OCI-LY1 (cell line): ENCODE results near the gene CLEC16A.
A peak's percentile ranks its signal among the peaks of the same experiment; 100 is the strongest.
"Not testable (repeated sequence)": the region's sequence is repeated elsewhere in the genome, so short reads cannot be mapped to it uniquely, and the experiment has no call there.

ENCODE experiments used
- H2AFZ ChIP-seq: fragments of 200-600 bp; sonication (generic), shearing (Covaris generic); 2 replicates; pipeline ENCODE4 v1.6.0; 2014; ENCODE audit warnings: antibody characterized with exemption, mild to moderate bottlenecking, low read length
- H3F3A ChIP-seq: fragments of 200-600 bp; sonication (generic), shearing (Covaris generic); 2 replicates; pipeline ENCODE4 v1.6.0; 2014; ENCODE audit warnings: mild to moderate bottlenecking, antibody characterized with exemption, low read length, moderate library complexity; ENCODE audit not compliant: insufficient read depth
- H3K27ac ChIP-seq: fragments of 200-600 bp; sonication (generic); 2 replicates; pipeline ENCODE4 v1.5.1; 2014; ENCODE audit warnings: low read length, mixed run types, mild to moderate bottlenecking, low read depth; ENCODE audit not compliant: poor library complexity, severe bottlenecking
- H3K27me3 ChIP-seq: fragments of 200-600 bp; sonication (generic); 2 replicates; pipeline ENCODE4 v1.6.0; 2014; ENCODE audit warnings: antibody characterized with exemption, mild to moderate bottlenecking, low read length, moderate library complexity; ENCODE audit not compliant: insufficient read depth
- H3K36me3 ChIP-seq: fragments of 200-600 bp; sonication (generic); 2 replicates; pipeline ENCODE4 v1.6.1; 2014; ENCODE audit warnings: mild to moderate bottlenecking, antibody characterized with exemption, low read length, moderate library complexity, mixed read lengths; ENCODE audit not compliant: insufficient read depth
- H3K4me1 ChIP-seq: fragments of 200-600 bp; sonication (generic); 2 replicates; pipeline ENCODE4 v1.5.1; 2014; ENCODE audit warnings: mild to moderate bottlenecking, low read length, moderate library complexity; ENCODE audit not compliant: insufficient read depth, severe bottlenecking
- H3K4me2 ChIP-seq: fragments of 200-600 bp; sonication (generic), shearing (Covaris generic); 2 replicates; pipeline ENCODE4 v1.6.1; 2014; ENCODE audit warnings: low read length
- H3K4me3 ChIP-seq: fragments of 200-600 bp; sonication (generic); 2 replicates; pipeline ENCODE4 v1.5.1; 2014; ENCODE audit warnings: low read length, low read depth, mild to moderate bottlenecking, mixed read lengths; ENCODE audit not compliant: poor library complexity, severe bottlenecking
- H3K79me2 ChIP-seq: fragments of 200-600 bp; shearing (Covaris generic); 2 replicates; pipeline ENCODE4 v1.6.1; 2016; ENCODE audit warnings: mixed run types, low read length, mixed read lengths; ENCODE audit not compliant: insufficient read depth
- H3K9ac ChIP-seq: fragments of 200-600 bp; sonication (generic), shearing (Covaris generic); 2 replicates; pipeline ENCODE4 v1.6.1; 2014; ENCODE audit warnings: mild to moderate bottlenecking, low read length, mixed read lengths
- H3K9me2 ChIP-seq: fragments of 200-600 bp; sonication (generic), shearing (Covaris generic); 2 replicates; pipeline ENCODE4 v1.6.1; 2014; ENCODE audit warnings: low read depth, mild to moderate bottlenecking, low read length, mixed read lengths
- H3K9me3 ChIP-seq: fragments of 200-600 bp; shearing (Covaris generic); 2 replicates; pipeline ENCODE4 v1.6.1; 2014; ENCODE audit warnings: low read length, mixed read lengths
- H4K20me1 ChIP-seq: fragments of 200-600 bp; sonication (generic), shearing (Covaris generic); 2 replicates; pipeline ENCODE4 v1.6.0; 2016; ENCODE audit warnings: mild to moderate bottlenecking, low read length; ENCODE audit not compliant: insufficient read depth
- EZH2 ChIP-seq: fragments of 200-600 bp; sonication (generic), shearing (Covaris generic); IDR thresholded peaks from 2 replicates; pipeline ENCODE4 v1.8.0; 2017; ENCODE audit warnings: borderline replicate concordance, mixed run types, mild to moderate bottlenecking, antibody characterized with exemption, low read length, moderate library complexity, mixed read lengths
- TF ChIP-seq, protein P1 (sequence below): fragments of 200-600 bp; sonication (generic), shearing (Covaris generic); IDR thresholded peaks from 2 replicates; pipeline ENCODE4 v1.5.1; 2017; ENCODE audit warnings: mild to moderate bottlenecking, antibody characterized with exemption, low read length, moderate library complexity, mixed read lengths

Gene CLEC16A

DNA sequence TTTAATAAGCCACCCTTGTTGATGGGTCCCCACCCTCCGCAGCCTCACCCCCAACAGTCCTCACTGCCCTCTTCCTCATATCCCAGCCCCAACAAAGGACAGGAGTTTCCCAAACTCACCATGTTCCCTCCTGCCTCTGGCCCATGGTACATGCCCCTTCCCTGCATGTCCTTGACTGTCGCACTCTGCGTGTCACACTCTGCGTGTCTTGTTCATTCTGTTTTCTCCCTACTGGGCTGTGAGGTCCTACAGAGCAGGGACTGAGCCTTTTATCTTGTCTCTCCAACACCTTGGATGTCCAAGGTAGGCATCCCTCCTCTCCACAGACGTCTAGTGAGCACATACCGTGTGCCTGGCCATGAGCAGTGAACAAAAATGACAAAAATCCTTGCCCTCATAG, 156.9 kb downstream of the CLEC16A start:
- Histone ChIP-seq H4K20me1 (no peaks in the 10 kb centered on the region), H3K9me3 (no peaks in the 10 kb centered on the region), H3K79me2 (no peaks in the 10 kb centered on the region), H3K4me2 (peak overlapping the region; percentile 71), H3K27ac (peak overlapping the region; percentile 97), H3K9me2 (no peaks in the 10 kb centered on the region), H2AFZ (no peak overlapping the region), H3K27me3 (no peaks in the 10 kb centered on the region), H3K4me1 (peaks cover 73% of the 10 kb centered on the region), H3K9ac (peak overlapping the region; percentile 76), H3K4me3 (peak overlapping the region; percentile 56), H3K36me3 (no peaks in the 10 kb centered on the region), H3F3A (no peaks in the 10 kb centered on the region)
- TF ChIP-seq EZH2: no peak
- TF ChIP-seq, protein P1, sequence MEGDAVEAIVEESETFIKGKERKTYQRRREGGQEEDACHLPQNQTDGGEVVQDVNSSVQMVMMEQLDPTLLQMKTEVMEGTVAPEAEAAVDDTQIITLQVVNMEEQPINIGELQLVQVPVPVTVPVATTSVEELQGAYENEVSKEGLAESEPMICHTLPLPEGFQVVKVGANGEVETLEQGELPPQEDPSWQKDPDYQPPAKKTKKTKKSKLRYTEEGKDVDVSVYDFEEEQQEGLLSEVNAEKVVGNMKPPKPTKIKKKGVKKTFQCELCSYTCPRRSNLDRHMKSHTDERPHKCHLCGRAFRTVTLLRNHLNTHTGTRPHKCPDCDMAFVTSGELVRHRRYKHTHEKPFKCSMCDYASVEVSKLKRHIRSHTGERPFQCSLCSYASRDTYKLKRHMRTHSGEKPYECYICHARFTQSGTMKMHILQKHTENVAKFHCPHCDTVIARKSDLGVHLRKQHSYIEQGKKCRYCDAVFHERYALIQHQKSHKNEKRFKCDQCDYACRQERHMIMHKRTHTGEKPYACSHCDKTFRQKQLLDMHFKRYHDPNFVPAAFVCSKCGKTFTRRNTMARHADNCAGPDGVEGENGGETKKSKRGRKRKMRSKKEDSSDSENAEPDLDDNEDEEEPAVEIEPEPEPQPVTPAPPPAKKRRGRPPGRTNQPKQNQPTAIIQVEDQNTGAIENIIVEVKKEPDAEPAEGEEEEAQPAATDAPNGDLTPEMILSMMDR: no peak

DNA sequence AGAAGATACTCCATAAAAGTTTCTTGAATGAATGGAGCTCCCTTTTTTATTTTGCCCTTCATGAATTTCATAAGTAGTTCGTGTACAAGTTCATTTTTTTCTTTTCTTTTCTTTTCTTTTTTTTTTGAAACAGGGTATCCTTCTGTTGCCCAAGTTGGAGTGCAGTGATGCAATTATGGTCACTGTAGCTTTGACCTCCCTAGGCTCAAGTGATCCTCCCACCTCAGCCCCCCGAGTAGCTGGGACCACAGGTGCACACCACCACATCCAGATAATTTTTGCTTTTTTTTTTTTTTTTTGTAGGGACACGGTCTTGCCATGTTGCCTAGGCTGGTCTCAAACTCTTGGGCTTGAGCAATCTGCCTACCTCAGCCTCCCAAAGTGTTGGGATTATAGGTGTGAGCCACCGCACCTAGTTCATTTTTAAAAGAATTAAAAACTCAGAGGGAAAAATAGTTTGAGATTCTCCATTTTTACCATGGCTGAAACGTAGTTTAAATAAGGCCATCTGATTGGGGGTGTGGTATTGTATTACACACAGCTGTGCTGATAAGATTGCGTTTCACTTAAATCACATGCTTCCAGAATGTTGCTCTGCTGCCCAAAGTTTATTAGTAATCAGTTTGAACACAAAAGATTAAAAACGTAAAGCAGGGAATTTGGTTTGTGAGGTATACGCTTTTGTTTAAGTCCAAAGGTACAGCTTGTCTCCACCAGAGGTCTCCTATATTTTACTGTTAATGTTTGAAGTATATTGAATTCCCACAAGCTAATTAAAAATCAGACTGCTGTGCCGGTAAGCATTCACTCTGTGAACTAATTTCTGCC, 157.5 kb downstream of the CLEC16A start:
- Histone ChIP-seq H3K4me3 (peak overlapping the region; percentile 56), H3K36me3 (no peaks in the 10 kb centered on the region), H3K9me3 (no peaks in the 10 kb centered on the region), H2AFZ (no peak overlapping the region), H3K9ac (peak overlapping the region; percentile 76), H3K27ac (peak overlapping the region; percentile 97), H3K4me1 (peaks cover 73% of the 10 kb centered on the region), H3K4me2 (peak overlapping the region; percentile 71), H3F3A (no peaks in the 10 kb centered on the region), H4K20me1 (no peaks in the 10 kb centered on the region), H3K27me3 (no peaks in the 10 kb centered on the region), H3K79me2 (no peaks in the 10 kb centered on the region), H3K9me2 (no peaks in the 10 kb centered on the region)
- TF ChIP-seq, protein P1: no peak; the same call in 1 of the 2 replicates
- no peak for TF ChIP-seq EZH2

DNA sequence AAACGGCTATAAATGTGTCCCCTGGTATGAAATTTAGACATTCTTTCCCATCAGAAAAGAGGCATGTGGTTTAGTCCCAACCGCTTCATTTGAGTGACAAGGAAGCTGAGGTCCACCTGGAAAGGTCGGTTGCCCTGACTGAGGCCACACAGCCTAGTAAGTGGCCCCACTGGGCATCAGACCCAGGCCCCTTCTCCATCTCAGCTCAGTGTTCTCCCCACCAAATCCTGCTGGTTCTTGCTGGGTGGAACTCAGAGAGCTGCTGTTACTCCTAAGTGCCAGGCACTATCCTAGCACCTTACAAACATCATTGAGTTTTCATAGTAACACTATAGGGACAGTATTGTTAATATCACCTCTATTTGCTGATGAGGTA, 158.1 kb downstream of the CLEC16A start:
- Histone ChIP-seq H3K27ac (peak overlapping the region; percentile 97), H2AFZ (no peak overlapping the region), H4K20me1 (no peaks in the 10 kb centered on the region), H3F3A (no peaks in the 10 kb centered on the region), H3K4me3 (no peak overlapping the region), H3K9me2 (no peaks in the 10 kb centered on the region), H3K4me1 (peaks cover 73% of the 10 kb centered on the region), H3K4me2 (peak overlapping the region; percentile 71; the same call in 1 of the 2 replicates), H3K27me3 (no peaks in the 10 kb centered on the region), H3K79me2 (no peaks in the 10 kb centered on the region), H3K9me3 (no peaks in the 10 kb centered on the region), H3K36me3 (no peaks in the 10 kb centered on the region), H3K9ac (peak overlapping the region; percentile 39; the same call in 1 of the 2 replicates)
- TF ChIP-seq EZH2: no peak
- TF ChIP-seq, protein P1: no peak

DNA sequence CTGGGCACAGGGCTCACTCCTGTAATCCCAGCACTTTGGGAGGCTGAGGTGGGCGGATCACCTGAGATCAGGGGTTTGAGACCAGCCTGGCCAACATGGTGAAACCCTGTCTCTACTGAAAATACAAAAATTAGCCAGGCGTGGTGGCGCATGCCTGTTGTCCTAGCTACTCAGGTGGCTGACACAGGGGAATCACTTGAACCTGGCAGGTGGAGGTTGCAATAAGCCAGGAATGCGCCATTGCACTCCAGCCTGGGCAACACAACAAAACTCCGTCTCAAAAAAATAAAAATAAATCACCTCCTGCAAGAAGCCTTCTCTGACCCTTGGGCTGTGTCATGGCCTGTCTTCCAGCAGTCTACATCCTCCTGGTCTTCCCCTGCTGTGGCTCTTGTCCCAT, 158.9 kb downstream of the CLEC16A start:
- not testable (repeated sequence) for H2AFZ ChIP-seq, H3K4me2 ChIP-seq, H3K27me3 ChIP-seq, H3K36me3 ChIP-seq, H3K9me2 ChIP-seq, H4K20me1 ChIP-seq, H3F3A ChIP-seq, H3K79me2 ChIP-seq, H3K9ac ChIP-seq, H3K9me3 ChIP-seq, H3K4me3 ChIP-seq
- Histone ChIP-seq H3K27ac (peak overlapping the region; percentile 97), H3K4me1 (peaks cover 73% of the 10 kb centered on the region)
